GM12878 (cell line): Measurements from ENCODE around the gene VSIG8. TPM values are rescaled to one million over a fixed set of nuclear protein-coding genes. Genes with fewer than 3 reads are reported as not detected.

Source experiments
- ATAC-seq: fragments of 200-7000 bp; cut with Tn5 transposase; 3 replicates; pipeline ENCODE4 v1.9.1; 2020; ENCODE audit warnings: mild to moderate bottlenecking, moderate library complexity
- BruUV-seq: library from RNA; stranded (reverse); fragments of 400-500 nt; replicated peaks from 2 replicates; lab custom pipeline; 2021; lab: Mats Ljungman, UMichigan
- CTCF ChIA-PET: fragments of 300-600 bp; sonication (Branson Sonifier 250); formaldehyde crosslinking; extraction: SDS; loops from one replicate; lab custom pipeline; 2021; ENCODE audit warnings: inconsistent platforms; lab: Yijun Ruan, JAX
- POLR2A ChIA-PET: fragments of 350-600 bp; formaldehyde crosslinking; extraction: SDS; loops from one replicate; lab custom pipeline; 2021; ENCODE audit warnings: inconsistent platforms; lab: Charles Lee
- RAD21 ChIA-PET: fragments of 300-600 bp; sonication (Branson Sonifier 250); formaldehyde crosslinking; loops from one replicate; lab custom pipeline; 2023; ENCODE audit warnings: antibody characterized with exemption; ENCODE audit not compliant: unreplicated experiment; lab: Charles Lee
- SMC1A ChIA-PET: fragments of 300-600 bp; sonication (Branson Sonifier 250); formaldehyde crosslinking; loops from one replicate; lab custom pipeline; 2023; ENCODE audit not compliant: unreplicated experiment, uncharacterized antibody; lab: Charles Lee
- DNase-seq: peaks from one replicate; pipeline ENCODE4 v3.0.0-alpha.2; 2011; ENCODE audit warnings: low read depth, low spot score
- FAIRE-seq: peaks from 3 replicates; lab custom pipeline; 2011; peaks lifted over from hg19 to GRCh38; lab: Jason Lieb, UNC
- H2AFZ ChIP-seq: 2 replicates; pipeline ENCODE4 v1.6.0; 2011; ENCODE audit warnings: low read depth, low read length, control low read depth; ENCODE audit not compliant: control insufficient read depth
- H3K27ac ChIP-seq: 2 replicates; pipeline ENCODE4 v1.5.1; 2011; ENCODE audit warnings: control low read depth; ENCODE audit not compliant: control insufficient read depth, insufficient read depth
- H3K27me3 ChIP-seq, 2 experiments: replicated peaks in 1 of 2; 2 replicates each; pipeline versions ENCODE4 v1.6.0 to v1.6.1; 2011; ENCODE audit warnings: low read length in 1 of 2; ENCODE audit not compliant: control insufficient read depth in 2 of 2, insufficient read depth in 2 of 2
- H3K36me3 ChIP-seq, 2 experiments: 2 replicates each; pipeline ENCODE4 v1.5.1; 2011; ENCODE audit warnings: low read length in 1 of 2; ENCODE audit not compliant: control insufficient read depth in 2 of 2, insufficient read depth in 2 of 2
- H3K4me1 ChIP-seq: 2 replicates; pipeline ENCODE4 v1.6.1; 2011; ENCODE audit warnings: mild to moderate bottlenecking, low read length, moderate library complexity, mixed read lengths; ENCODE audit not compliant: control insufficient read depth, insufficient read depth
- H3K4me2 ChIP-seq: 2 replicates; pipeline ENCODE4 v1.6.0; 2011; ENCODE audit warnings: control low read depth; ENCODE audit not compliant: control insufficient read depth, insufficient read depth
- H3K4me3 ChIP-seq: fragments of 200-600 bp; sonication (generic); 2 replicates; pipeline ENCODE4 v1.5.1; 2016
- H3K79me2 ChIP-seq: 2 replicates; pipeline ENCODE4 v1.6.0; 2011; ENCODE audit warnings: low read length; ENCODE audit not compliant: control insufficient read depth, insufficient read depth
- H3K9ac ChIP-seq: 2 replicates; pipeline ENCODE4 v1.8.0; 2011; ENCODE audit warnings: low read length, control low read depth, mixed read lengths; ENCODE audit not compliant: control insufficient read depth, insufficient read depth
- H3K9me3 ChIP-seq: replicated peaks from 3 replicates; pipeline ENCODE4 v1.5.1; 2011; ENCODE audit warnings: mild to moderate bottlenecking, low read length; ENCODE audit not compliant: control insufficient read depth, insufficient read depth
- H4K20me1 ChIP-seq: 2 replicates; pipeline ENCODE4 v1.6.0; 2011; ENCODE audit not compliant: control insufficient read depth, insufficient read depth
- CHD1 ChIP-seq: IDR thresholded peaks from 2 replicates; pipeline ENCODE4 v1.6.1; 2012; ENCODE audit warnings: low read depth, low read length, improper control_type of control experiment
- E2F8 ChIP-seq: fragments of 450-650 bp; IDR thresholded peaks from 2 replicates; pipeline ENCODE4 v1.6.1; 2018; ENCODE audit warnings: mild to moderate bottlenecking, low read depth, moderate library complexity; ENCODE audit not compliant: partially characterized antibody
- IRF3 ChIP-seq: fragments of 450-650 bp; IDR thresholded peaks from 2 replicates; pipeline ENCODE4 v1.6.1; 2014; ENCODE audit warnings: mild to moderate bottlenecking
- KLF5 ChIP-seq: fragments of 450-650 bp; IDR thresholded peaks from 2 replicates; pipeline ENCODE4 v1.6.1; 2014; ENCODE audit warnings: mild to moderate bottlenecking; ENCODE audit not compliant: partially characterized antibody
- MAX ChIP-seq: IDR thresholded peaks from 2 replicates; pipeline ENCODE4 v1.6.1; 2012; ENCODE audit warnings: low read depth, low read length, improper control_type of control experiment
- MTA2 ChIP-seq: fragments of 450-650 bp; IDR thresholded peaks from 2 replicates; pipeline ENCODE4 v1.6.1; 2016; ENCODE audit warnings: low read depth, mild to moderate bottlenecking, moderate library complexity
- MXI1 ChIP-seq: fragments of 150-350 bp; IDR thresholded peaks from 2 replicates; pipeline ENCODE4 v1.6.1; 2011; ENCODE audit warnings: low read depth, mild to moderate bottlenecking, inconsistent platforms, low read length, improper control_type of control experiment
- NKRF ChIP-seq: fragments of 450-650 bp; conservative IDR thresholded peaks from 2 replicates; pipeline ENCODE4 v1.6.1; 2017; ENCODE audit warnings: mild to moderate bottlenecking, moderate library complexity
- NR2F1 ChIP-seq: fragments of 450-650 bp; conservative IDR thresholded peaks from 2 replicates; pipeline ENCODE4 v1.6.1; 2017; ENCODE audit warnings: mild to moderate bottlenecking
- NRF1 ChIP-seq: conservative IDR thresholded peaks from 2 replicates; pipeline ENCODE4 v1.6.1; 2011; ENCODE audit warnings: mild to moderate bottlenecking, low read depth, low read length, improper control_type of control experiment
- POLR2AphosphoS2 ChIP-seq: IDR thresholded peaks from 2 replicates; pipeline ENCODE4 v1.6.1; 2011; ENCODE audit warnings: low read depth, mild to moderate bottlenecking, low read length, improper control_type of control experiment, moderate library complexity
- SREBF2 ChIP-seq: IDR thresholded peaks from 2 replicates; pipeline ENCODE4 v1.6.1; 2012; ENCODE audit warnings: mild to moderate bottlenecking, low read length
- ZSCAN29 ChIP-seq: fragments of 450-650 bp; IDR thresholded peaks from 2 replicates; pipeline ENCODE4 v1.6.1; 2017; ENCODE audit warnings: mild to moderate bottlenecking, moderate library complexity
- WGBS: methylation state at CpG from one replicate; pipeline ENCODE4 v1.1.6; 2016; ENCODE audit warnings: low lambda C conversion rate; ENCODE audit not compliant: insufficient replicate concordance, insufficient coverage; ENCODE audit errors: missing lambda C conversion rate; 5-methylcytosine and 5-hydroxymethylcytosine counted together
- in situ Hi-C: fragments of 300-500 bp; cut with MboI; formaldehyde crosslinking; loops from 9 replicates; pipeline ENCODE4 v1.14.3; 2018; ENCODE audit warnings: mixed read lengths
- intact Hi-C: fragments of 100-400 bp; cut with micrococcal nuclease; formaldehyde crosslinking; loops from one replicate; pipeline ENCODE4 v1.14.2; 2022; ENCODE audit not compliant: unreplicated experiment
- polyA plus RNA-seq, 11 experiments: library from polyadenylated mRNA; depleted of rRNA in 4 of 11; unstranded in 6 of 11; stranded (reverse) in 5 of 11; fragments of >200 nt; fragmentation: Nextera tagmentation in 4 of 11; fragmentation: Illumina TruSeq in 1 of 11; extraction: Ambion mirVana in 4 of 11; extraction: Trizol in 1 of 11; gene quantifications; 1 replicate in 1 of 11; 2 replicates in 10 of 11; pipeline versions ENCODE4 v1.2.1 to v1.2.3, GENCODE V29; 2011 to 2016; ENCODE audit warnings: inconsistent platforms in 2 of 11, missing spikeins in 2 of 11, low read depth in 1 of 11
- total RNA-seq, 4 experiments: library from RNA; depleted of rRNA in 3 of 4; stranded (reverse); fragments of >200 nt in 3 of 4; fragmentation: Illumina TruSeq in 1 of 4; extraction: Trizol in 1 of 4; gene quantifications; 2 replicates each; pipeline versions ENCODE4 v1.2.1 to v1.2.3, GENCODE V29; 2013 to 2021

The VSIG8 gene
- total and polyA plus RNA-seq, 10 of the 15 experiments (the other 5 are each of a cell fraction or from before 2014, with no cell fraction given): not detected

- no peak for TF ChIP-seq E2F8
- no peak for TF ChIP-seq SREBF2
- no peak for TF ChIP-seq NKRF
Measured at GRCh38 chr1:159908031-159908940, 45.8 kb upstream of the VSIG8 start (continued).

- Histone ChIP-seq H3K79me2 (no peaks in the 10 kb centered on the region; the same call in 1 of the 2 replicates), H3K27ac (no peak overlapping the region), H3K9ac (no peak overlapping the region), H3K4me3 (no peak overlapping the region), H3K9me3 (no peaks in the 10 kb centered on the region; the same call in 2 of the 3 replicates), H3K36me3 (no peaks in the 10 kb centered on the region), H3K4me1 (peaks cover 22% of the 10 kb centered on the region), H3K4me2 (no peak overlapping the region), H3K27me3 (no peaks in the 10 kb centered on the region), H4K20me1 (no peaks in the 10 kb centered on the region), H2AFZ (no peak overlapping the region)
- DNase-seq: no peak
- in situ Hi-C loops (no loop called here), intact Hi-C loops (no loop called here)
- ChIA-PET CTCF (interaction anchor here (1.4 to 8.9 kb wide), 3 partner anchors 15 to 16 kb away, joined by 3 to 68 read pairs (median 5); no protein-coding TSS in a partner anchor), POLR2A (no interaction called here), SMC1A (interaction anchor here (1.1 to 1.5 kb wide), 2 partner anchors 12 to 14 kb away, joined by 4 to 7 read pairs; no protein-coding TSS in a partner anchor), RAD21 (interaction anchor here (1.5 kb wide), 1 partner anchor 14 kb away, joined by 5 read pairs; no protein-coding TSS in a partner anchor)
- WGBS: 21% methylated on average over 1 of the region's 1 CpG
- no peak for FAIRE-seq
- no peak for ATAC-seq
- BruUV-seq: no TSS peak
- TF ChIP-seq NRF1 (no peak), MTA2 (no peak), CHD1 (no peak), MAX (no peak), ZSCAN29 (no peak), NR2F1 (no peak), KLF5 (no peak), MXI1 (no peak), IRF3 (no peak), POLR2AphosphoS2 (no peak)
Measured at GRCh38 chr1:159906960-159907359, 44.5 kb upstream of the VSIG8 start.
